MM.1S (cell line): ENCODE data around the gene MYLK.

Experiments
- DNase-seq: peaks from one replicate; pipeline ENCODE4 v3.0.0-alpha.2; 2015
- H2AFZ ChIP-seq: fragments of 300-600 bp; sonication (generic); 2 replicates; pipeline ENCODE4 v1.6.0; 2016; ENCODE audit warnings: antibody characterized with exemption, low read length
- H3F3A ChIP-seq: fragments of 300-600 bp; sonication (generic); 2 replicates; pipeline ENCODE4 v1.6.1; 2016; ENCODE audit warnings: mild to moderate bottlenecking, antibody characterized with exemption, low read length, moderate library complexity, mixed read lengths; ENCODE audit not compliant: insufficient read depth
- H3K27ac ChIP-seq: fragments of 300-600 bp; sonication (generic); 2 replicates; pipeline ENCODE4 v1.5.1; 2016; ENCODE audit warnings: mild to moderate bottlenecking, low read length
- H3K27me3 ChIP-seq: fragments of 300-600 bp; sonication (generic); replicated peaks from 2 replicates; pipeline ENCODE4 v1.6.0; 2016; ENCODE audit warnings: low read length; ENCODE audit not compliant: insufficient read depth
- H3K36me3 ChIP-seq: fragments of 300-600 bp; sonication (generic); replicated peaks from 2 replicates; pipeline ENCODE4 v1.6.1; 2016; ENCODE audit warnings: mild to moderate bottlenecking, low read length, mixed read lengths; ENCODE audit not compliant: insufficient read depth
- H3K4me1 ChIP-seq: fragments of 300-600 bp; sonication (generic); 2 replicates; pipeline ENCODE4 v1.6.1; 2016; ENCODE audit warnings: low read length, mixed read lengths
- H3K4me2 ChIP-seq: fragments of 300-600 bp; sonication (generic); 2 replicates; pipeline ENCODE4 v1.6.0; 2016; ENCODE audit warnings: low read depth, low read length
- H3K4me3 ChIP-seq: fragments of 300-600 bp; sonication (generic); 2 replicates; pipeline ENCODE4 v1.5.1; 2016; ENCODE audit warnings: low read length, mixed read lengths
- H3K79me2 ChIP-seq: fragments of 300-600 bp; sonication (generic); 2 replicates; pipeline ENCODE4 v1.6.1; 2016; ENCODE audit warnings: mixed run types, low read length, mixed read lengths
- H3K9ac ChIP-seq: fragments of 300-600 bp; sonication (generic); 2 replicates; pipeline ENCODE4 v1.6.1; 2016; ENCODE audit warnings: low read length, mixed read lengths
- H3K9me2 ChIP-seq: fragments of 300-600 bp; sonication (generic); replicated peaks from 2 replicates; pipeline ENCODE4 v1.6.1; 2016; ENCODE audit warnings: mild to moderate bottlenecking, low read length, mixed read lengths; ENCODE audit not compliant: insufficient read depth
- H3K9me3 ChIP-seq: fragments of 300-600 bp; sonication (generic); replicated peaks from 2 replicates; pipeline ENCODE4 v1.6.1; 2016; ENCODE audit warnings: mild to moderate bottlenecking, low read length, mixed read lengths; ENCODE audit not compliant: insufficient read depth
- H4K20me1 ChIP-seq: fragments of 300-600 bp; sonication (generic); 2 replicates; pipeline ENCODE4 v1.6.1; 2016; ENCODE audit warnings: mild to moderate bottlenecking, low read length, moderate library complexity, mixed read lengths; ENCODE audit not compliant: insufficient read depth
- EZH2 ChIP-seq: fragments of 300-600 bp; sonication (generic); optimal IDR thresholded peaks from 2 replicates; pipeline ENCODE3; 2017; ENCODE audit warnings: low read depth, mild to moderate bottlenecking, antibody characterized with exemption, low read length, mixed read lengths
- EZH2phosphoT487 ChIP-seq: fragments of 300-600 bp; sonication (generic); IDR thresholded peaks from 2 replicates; pipeline ENCODE4 v1.6.1; 2018; ENCODE audit warnings: antibody characterized with exemption, low read length
- TF ChIP-seq, protein P1 (sequence below): fragments of 300-600 bp; sonication (generic); IDR thresholded peaks from 2 replicates; pipeline ENCODE4 v1.5.1; 2016; ENCODE audit warnings: antibody characterized with exemption, low read length, mixed read lengths

Gene MYLK

DNA sequence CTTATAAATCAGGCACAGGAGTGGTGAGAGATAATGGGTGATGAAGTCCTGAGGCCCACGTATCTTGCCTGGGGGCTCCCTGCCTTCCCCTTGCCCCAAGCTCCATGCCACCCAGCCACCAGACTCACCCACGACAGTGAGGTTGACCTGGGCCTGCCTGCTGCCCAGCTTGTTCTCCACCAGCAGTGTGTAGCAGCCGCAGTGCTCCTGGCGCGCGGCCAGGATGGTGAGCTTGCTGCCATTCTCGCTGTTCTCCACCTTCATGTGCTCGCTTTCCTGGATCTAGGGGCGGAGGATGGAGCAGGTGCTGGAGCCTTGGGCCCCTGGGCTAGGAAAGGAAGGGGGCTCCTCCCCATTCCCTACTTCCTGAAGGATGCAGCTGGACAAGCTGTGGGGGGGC is 220.2 kb downstream of the MYLK start:
- Histone ChIP-seq H3K4me1 (no peaks in the 10 kb centered on the region), H3K36me3 (no peaks in the 10 kb centered on the region), H3K4me3 (no peak overlapping the region), H2AFZ (no peak overlapping the region), H3K27ac (no peak overlapping the region), H3K27me3 (no peaks in the 10 kb centered on the region), H4K20me1 (no peaks in the 10 kb centered on the region), H3F3A (no peaks in the 10 kb centered on the region), H3K9me2 (no peaks in the 10 kb centered on the region), H3K9ac (no peak overlapping the region), H3K9me3 (no peaks in the 10 kb centered on the region), H3K79me2 (no peaks in the 10 kb centered on the region), H3K4me2 (no peak overlapping the region)
- DNase-seq, result no peak
- TF ChIP-seq EZH2phosphoT487 (no peak), EZH2 (no peak)
- TF ChIP-seq, protein P1, sequence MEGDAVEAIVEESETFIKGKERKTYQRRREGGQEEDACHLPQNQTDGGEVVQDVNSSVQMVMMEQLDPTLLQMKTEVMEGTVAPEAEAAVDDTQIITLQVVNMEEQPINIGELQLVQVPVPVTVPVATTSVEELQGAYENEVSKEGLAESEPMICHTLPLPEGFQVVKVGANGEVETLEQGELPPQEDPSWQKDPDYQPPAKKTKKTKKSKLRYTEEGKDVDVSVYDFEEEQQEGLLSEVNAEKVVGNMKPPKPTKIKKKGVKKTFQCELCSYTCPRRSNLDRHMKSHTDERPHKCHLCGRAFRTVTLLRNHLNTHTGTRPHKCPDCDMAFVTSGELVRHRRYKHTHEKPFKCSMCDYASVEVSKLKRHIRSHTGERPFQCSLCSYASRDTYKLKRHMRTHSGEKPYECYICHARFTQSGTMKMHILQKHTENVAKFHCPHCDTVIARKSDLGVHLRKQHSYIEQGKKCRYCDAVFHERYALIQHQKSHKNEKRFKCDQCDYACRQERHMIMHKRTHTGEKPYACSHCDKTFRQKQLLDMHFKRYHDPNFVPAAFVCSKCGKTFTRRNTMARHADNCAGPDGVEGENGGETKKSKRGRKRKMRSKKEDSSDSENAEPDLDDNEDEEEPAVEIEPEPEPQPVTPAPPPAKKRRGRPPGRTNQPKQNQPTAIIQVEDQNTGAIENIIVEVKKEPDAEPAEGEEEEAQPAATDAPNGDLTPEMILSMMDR, result no peak

DNA sequence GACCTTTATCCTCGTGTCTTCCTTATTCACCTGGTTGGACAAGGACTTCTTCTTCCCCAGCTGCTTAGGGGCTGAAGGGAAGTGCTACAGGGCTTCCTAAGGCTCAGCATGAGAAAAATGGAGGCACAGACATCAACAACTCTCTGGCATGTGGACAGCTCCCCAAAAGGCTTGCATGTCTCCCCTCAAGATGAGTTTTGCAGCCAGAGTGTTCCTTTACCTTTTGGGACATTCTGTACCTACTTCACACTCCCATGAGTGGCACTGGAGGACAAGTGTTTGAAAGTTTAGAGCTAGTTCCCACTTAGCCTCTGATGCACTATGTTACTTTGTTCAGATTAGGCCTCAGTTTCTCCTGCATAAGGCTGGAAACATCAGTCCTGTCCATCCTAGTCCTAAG is 222.2 kb downstream of the MYLK start:
- Histone ChIP-seq H3K4me3 (no peak overlapping the region), H4K20me1 (no peaks in the 10 kb centered on the region), H3K9me2 (no peaks in the 10 kb centered on the region), H3K36me3 (no peaks in the 10 kb centered on the region), H3K9me3 (no peaks in the 10 kb centered on the region), H3F3A (no peaks in the 10 kb centered on the region), H3K9ac (no peak overlapping the region), H3K4me1 (no peaks in the 10 kb centered on the region), H3K79me2 (no peaks in the 10 kb centered on the region), H3K27me3 (no peaks in the 10 kb centered on the region), H3K4me2 (no peak overlapping the region), H3K27ac (no peak overlapping the region), H2AFZ (no peak overlapping the region)
- no peak for DNase-seq
- TF ChIP-seq, protein P1, result no peak
- TF ChIP-seq EZH2phosphoT487 (no peak), EZH2 (no peak)

DNA sequence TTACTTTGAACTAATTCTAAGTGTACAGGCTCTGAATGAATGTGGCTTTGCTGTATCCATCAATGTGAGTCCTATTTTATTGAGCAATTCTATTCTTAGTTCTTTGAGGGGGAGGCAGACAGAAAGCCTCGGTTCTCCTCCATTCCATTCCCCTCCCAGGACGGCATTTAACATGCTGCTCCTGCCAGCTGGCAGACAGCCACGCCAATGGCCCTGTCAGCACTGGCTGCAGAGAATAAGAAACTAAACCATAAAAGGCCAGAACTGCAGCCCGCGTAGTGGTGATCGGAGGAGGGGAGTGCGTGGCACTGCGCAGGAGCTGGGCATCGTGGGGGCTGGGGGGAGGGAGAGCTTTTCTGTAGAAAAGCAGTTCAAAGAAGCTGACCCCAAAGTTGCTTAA is 223.2 kb downstream of the MYLK start:
- no peaks in the 10 kb centered on the region for H4K20me1 ChIP-seq
- no peak overlapping the region for H3K27ac ChIP-seq
- no peaks in the 10 kb centered on the region for H3K79me2 ChIP-seq
- H3K36me3 ChIP-seq, result no peaks in the 10 kb centered on the region
- no peak overlapping the region for H2AFZ ChIP-seq
- H3K4me2 ChIP-seq, result no peak overlapping the region
- DNase-seq, result no peak
- H3K9me3 ChIP-seq, result no peaks in the 10 kb centered on the region
- no peaks in the 10 kb centered on the region for H3K4me1 ChIP-seq
- no peak overlapping the region for H3K4me3 ChIP-seq
- no peak for TF ChIP-seq EZH2
- no peaks in the 10 kb centered on the region for H3K9me2 ChIP-seq
- H3F3A ChIP-seq, result no peaks in the 10 kb centered on the region
- H3K27me3 ChIP-seq, result no peaks in the 10 kb centered on the region
- H3K9ac ChIP-seq, result no peak overlapping the region

DNA sequence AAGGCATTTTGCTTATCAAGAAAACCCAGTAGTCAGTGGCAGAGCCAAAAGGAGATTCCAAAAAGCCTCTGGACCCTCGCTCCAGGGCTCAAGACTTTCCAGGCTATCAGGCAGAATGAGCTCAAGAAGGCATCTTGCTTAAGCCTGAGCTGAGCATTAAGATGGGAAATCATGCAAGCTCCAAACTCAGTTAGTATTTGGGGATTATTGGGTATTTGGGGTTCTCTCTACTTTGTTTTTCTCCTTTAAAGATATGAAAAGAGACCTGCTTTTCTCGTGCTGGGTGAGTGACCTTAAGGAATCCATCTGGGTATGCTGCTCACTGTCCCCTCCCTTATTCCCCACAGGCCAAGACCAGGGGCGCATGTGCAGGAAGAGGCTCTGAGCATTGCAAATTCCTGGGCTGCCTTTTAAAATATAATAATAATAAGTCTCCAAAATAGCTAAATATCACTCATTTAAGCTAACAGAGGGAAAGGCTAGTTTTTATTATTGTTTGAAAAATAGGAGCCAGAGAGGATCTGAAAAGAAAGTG is 223.9 kb downstream of the MYLK start:
- Histone ChIP-seq H3K36me3 (no peaks in the 10 kb centered on the region), H3K27me3 (no peaks in the 10 kb centered on the region), H3K9me3 (no peaks in the 10 kb centered on the region), H2AFZ (no peak overlapping the region), H3K9me2 (no peaks in the 10 kb centered on the region), H3K4me1 (no peaks in the 10 kb centered on the region), H3K4me2 (no peak overlapping the region), H3K79me2 (no peaks in the 10 kb centered on the region), H3K4me3 (no peak overlapping the region), H3K9ac (no peak overlapping the region), H3K27ac (no peak overlapping the region), H3F3A (no peaks in the 10 kb centered on the region), H4K20me1 (no peaks in the 10 kb centered on the region)
- TF ChIP-seq, protein P1, result no peak
- TF ChIP-seq EZH2 (no peak), EZH2phosphoT487 (no peak)
- DNase-seq, result no peak
